Calu3 (cell line): Measurements from ENCODE around the gene PLA2G6. TPM values are rescaled to one million over a fixed set of nuclear protein-coding genes. Genes with fewer than 3 reads are reported as not detected.

Source experiments
- BruUV-seq: library from RNA; stranded (reverse); fragments of 400-500 nt; replicated peaks from 2 replicates; lab custom pipeline; 2021; lab: Mats Ljungman, UMichigan
- CTCF ChIA-PET: fragments of 300-600 bp; sonication (Branson Sonifier 250); formaldehyde crosslinking; loops from one replicate; lab custom pipeline; 2022; ENCODE audit warnings: antibody characterized with exemption; lab: Charles Lee
- DNase-seq: peaks from one replicate; pipeline ENCODE4 v3.0.0; 2022
- H3K27ac Mint-ChIP-seq: one replicate; pipeline ENCODE4 v1.8.0; 2022; ENCODE audit warnings: mixed read lengths; ENCODE audit not compliant: unreplicated experiment
- H3K27me3 Mint-ChIP-seq: one replicate; pipeline ENCODE4 v1.8.0; 2022; ENCODE audit warnings: mixed read lengths; ENCODE audit not compliant: unreplicated experiment
- H3K36me3 Mint-ChIP-seq: one replicate; pipeline ENCODE4 v1.8.0; 2022; ENCODE audit warnings: mild to moderate bottlenecking, moderate library complexity, mixed read lengths; ENCODE audit not compliant: insufficient read depth, unreplicated experiment
- H3K4me1 Mint-ChIP-seq: one replicate; pipeline ENCODE4 v1.8.0; 2022; ENCODE audit warnings: mild to moderate bottlenecking, low read depth, mixed read lengths; ENCODE audit not compliant: unreplicated experiment
- H3K4me3 Mint-ChIP-seq: one replicate; pipeline ENCODE4 v1.8.0; 2022; ENCODE audit warnings: mild to moderate bottlenecking, low read depth, moderate library complexity, mixed read lengths; ENCODE audit not compliant: unreplicated experiment
- H3K9me3 Mint-ChIP-seq: one replicate; pipeline ENCODE4 v1.8.0; 2022; ENCODE audit warnings: low read depth, mixed read lengths; ENCODE audit not compliant: unreplicated experiment
- intact Hi-C: fragments of 100-400 bp; cut with micrococcal nuclease; formaldehyde crosslinking; loops from one replicate; pipeline ENCODE4 v1.10.0; 2022; ENCODE audit not compliant: unreplicated experiment
- total RNA-seq: library from RNA; stranded (reverse); gene quantifications from 2 replicates; pipeline ENCODE4 v1.2.3, GENCODE V29; 2022
- TF ChIP-seq, protein P1 (sequence below): fragments of 200-600 bp; IDR thresholded peaks from one replicate; pipeline ENCODE4 v1.8.0; 2022; ENCODE audit warnings: antibody characterized with exemption; ENCODE audit not compliant: unreplicated experiment

Gene PLA2G6
- total RNA-seq, 1 experiment from 2014 or later: 43.5 TPM

DNA sequence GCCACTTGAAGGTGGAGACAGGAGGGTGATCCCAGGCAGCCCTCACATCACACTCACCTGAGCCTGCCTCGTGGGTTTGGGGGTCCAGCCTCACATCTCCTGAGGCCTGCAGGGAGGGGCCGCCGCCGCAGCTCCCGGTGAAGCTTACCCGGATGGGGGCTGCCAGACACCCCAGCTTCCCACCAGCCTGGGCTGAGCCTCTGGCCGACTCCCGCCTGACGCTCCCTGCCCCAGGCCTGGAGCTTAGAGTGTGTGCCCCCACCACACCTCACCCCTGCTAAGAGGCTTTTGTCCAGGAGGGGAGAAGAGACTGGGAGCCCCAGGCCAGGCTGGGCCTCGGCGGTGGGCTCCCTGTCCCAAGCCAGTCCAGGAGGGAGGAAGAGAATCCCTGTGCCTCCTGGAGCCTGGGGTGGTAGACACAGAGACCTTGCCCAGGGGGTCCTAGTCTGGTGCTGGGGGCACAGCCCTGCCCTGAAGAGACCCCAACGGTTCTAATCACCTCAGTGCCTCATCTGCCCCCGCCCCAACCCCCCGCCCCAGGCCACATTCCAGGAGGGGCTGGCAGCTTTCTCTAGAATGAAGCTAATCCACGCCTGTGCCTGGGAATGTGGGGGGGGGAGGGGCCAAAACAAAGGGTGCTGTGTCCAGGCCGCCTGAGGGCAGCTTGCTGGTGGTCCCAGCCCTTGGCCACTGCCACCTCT lies 97.5 kb downstream of the PLA2G6 start, which contains the start of gene SLC16A8:
Gene SLC16A8 (minus strand): TSS at position 254 of the 701 bp plus-strand sequence. CDS start 1,311 bp downstream, outside the sequence.
- no peaks in the 10 kb centered on the region for H3K9me3 Mint-ChIP-seq

DNA sequence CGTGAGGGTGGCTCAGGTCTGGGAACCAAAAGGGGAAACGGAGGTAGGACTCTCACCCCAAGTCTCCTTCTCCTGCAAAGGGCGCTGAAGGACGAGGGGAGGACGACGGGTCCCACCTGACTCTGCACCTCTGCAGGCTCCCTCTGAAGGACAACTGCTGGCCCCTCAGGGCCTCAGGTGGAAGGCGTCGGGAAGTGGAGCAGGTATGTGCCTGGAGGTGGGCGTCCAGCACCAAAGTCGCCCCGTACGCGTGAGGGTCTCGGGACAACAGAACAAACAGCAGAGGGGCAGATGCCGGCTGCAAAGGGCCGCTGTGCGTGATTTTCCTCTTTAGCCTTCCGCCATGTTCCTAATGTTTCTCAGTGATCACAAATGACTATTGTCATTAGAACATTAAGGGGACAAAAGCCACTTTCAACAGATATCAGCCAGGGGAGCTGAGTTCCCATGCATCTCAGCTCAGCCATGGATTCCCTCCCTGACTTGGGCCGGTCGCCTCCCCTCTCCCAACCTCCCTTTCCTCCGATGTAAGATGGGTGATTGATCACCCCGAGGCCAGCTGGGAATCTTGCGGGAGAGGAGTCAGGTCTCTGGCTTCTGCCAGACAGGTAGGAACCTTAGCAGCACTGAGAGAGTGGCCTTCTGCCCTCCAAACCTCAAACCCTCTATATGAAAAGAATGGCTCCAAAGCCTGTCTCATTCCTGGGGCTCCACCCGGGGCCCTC lies 98.5 kb downstream of the PLA2G6 start:
- Mint-ChIP-seq H3K36me3 (peaks cover 72% of the 10 kb centered on the region), H3K4me1 (peaks cover 20% of the 10 kb centered on the region), H3K9me3 (no peaks in the 10 kb centered on the region), H3K4me3 (no peak overlapping the region), H3K27ac (no peak overlapping the region), H3K27me3 (no peaks in the 10 kb centered on the region)
- CTCF ChIA-PET: interaction anchor here (0.5 kb wide), 1 partner anchor 124 kb away, joined by 3 read pairs; no protein-coding TSS in a partner anchor
- TF ChIP-seq, protein P1, sequence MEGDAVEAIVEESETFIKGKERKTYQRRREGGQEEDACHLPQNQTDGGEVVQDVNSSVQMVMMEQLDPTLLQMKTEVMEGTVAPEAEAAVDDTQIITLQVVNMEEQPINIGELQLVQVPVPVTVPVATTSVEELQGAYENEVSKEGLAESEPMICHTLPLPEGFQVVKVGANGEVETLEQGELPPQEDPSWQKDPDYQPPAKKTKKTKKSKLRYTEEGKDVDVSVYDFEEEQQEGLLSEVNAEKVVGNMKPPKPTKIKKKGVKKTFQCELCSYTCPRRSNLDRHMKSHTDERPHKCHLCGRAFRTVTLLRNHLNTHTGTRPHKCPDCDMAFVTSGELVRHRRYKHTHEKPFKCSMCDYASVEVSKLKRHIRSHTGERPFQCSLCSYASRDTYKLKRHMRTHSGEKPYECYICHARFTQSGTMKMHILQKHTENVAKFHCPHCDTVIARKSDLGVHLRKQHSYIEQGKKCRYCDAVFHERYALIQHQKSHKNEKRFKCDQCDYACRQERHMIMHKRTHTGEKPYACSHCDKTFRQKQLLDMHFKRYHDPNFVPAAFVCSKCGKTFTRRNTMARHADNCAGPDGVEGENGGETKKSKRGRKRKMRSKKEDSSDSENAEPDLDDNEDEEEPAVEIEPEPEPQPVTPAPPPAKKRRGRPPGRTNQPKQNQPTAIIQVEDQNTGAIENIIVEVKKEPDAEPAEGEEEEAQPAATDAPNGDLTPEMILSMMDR: no peak
- intact Hi-C loops: no loop called here
- no peak for DNase-seq
- BruUV-seq: no TSS peak

More for the DNA sequence above, 97.5 kb downstream of the PLA2G6 start, which contains the start of gene SLC16A8:
- Mint-ChIP-seq H3K4me3 (no peak within 1 kb of the TSS), H3K27me3 (no peaks in the 10 kb centered on the region), H3K36me3 (peaks cover 75% of the 10 kb centered on the region), H3K4me1 (peaks cover 20% of the 10 kb centered on the region), H3K27ac (no peak within 1 kb of the TSS)
- TF ChIP-seq, protein P1: no peak
- BruUV-seq: no TSS peak
- DNase-seq: no peak
- intact Hi-C loops: no loop called here
- CTCF ChIA-PET: interaction anchor here (0.5 kb wide), 1 partner anchor 125 kb away, joined by 3 read pairs; no protein-coding TSS in a partner anchor

DNA sequence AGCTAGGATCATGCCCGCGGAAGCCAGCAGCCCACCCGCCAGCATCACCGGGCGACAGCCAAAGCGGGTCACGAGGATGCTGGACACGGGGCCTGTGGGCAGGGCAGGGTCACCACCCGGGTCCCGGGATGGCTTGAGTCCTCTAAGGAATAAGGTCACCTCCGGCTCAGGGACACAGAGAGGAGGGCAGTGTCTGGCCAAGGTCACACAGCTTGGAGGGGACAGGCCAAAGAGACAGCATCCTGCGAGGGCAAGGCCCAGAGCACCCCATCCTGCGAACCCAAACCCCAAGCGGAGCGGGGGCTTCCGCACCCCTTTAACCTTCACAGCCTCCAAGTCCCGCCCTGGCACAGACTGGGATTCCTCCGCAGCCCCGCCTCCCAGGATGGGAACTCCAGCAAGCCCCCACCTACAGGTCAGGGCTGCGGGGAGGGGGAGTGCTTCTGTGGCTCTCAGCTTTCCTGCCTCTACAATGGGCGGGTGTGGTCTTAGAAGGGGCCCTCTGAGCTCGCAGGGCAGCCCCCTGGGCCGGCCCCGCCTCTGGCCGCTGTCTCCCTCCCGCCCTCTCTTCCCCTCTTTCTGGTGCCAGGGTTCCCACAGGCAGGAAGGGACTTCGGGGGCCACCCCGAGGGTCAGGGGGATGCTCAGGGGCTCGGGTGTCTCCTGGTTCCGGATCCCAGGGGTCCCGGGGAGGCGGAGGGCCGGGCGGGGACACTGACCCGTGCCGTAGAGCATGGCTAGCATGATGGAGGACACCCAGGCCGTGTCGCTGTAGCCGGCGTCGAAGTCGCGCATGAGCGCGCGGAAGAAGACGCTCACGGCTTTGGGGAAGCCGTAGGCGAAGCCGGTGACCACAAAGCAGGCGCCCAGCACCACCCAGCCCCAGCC lies 99.4 kb downstream of the PLA2G6 start:
- H3K36me3 Mint-ChIP-seq: peaks cover 66% of the 10 kb centered on the region
- no TSS peak for BruUV-seq
- H3K27ac Mint-ChIP-seq: no peak overlapping the region
- CTCF ChIA-PET: no interaction called here
- TF ChIP-seq, protein P1: no peak
- peaks cover 10% of the 10 kb centered on the region for H3K4me1 Mint-ChIP-seq
- no peaks in the 10 kb centered on the region for H3K27me3 Mint-ChIP-seq
- no peak overlapping the region for H3K4me3 Mint-ChIP-seq
- no peaks in the 10 kb centered on the region for H3K9me3 Mint-ChIP-seq
- DNase-seq: no peak
- intact Hi-C loops: no loop called here

DNA sequence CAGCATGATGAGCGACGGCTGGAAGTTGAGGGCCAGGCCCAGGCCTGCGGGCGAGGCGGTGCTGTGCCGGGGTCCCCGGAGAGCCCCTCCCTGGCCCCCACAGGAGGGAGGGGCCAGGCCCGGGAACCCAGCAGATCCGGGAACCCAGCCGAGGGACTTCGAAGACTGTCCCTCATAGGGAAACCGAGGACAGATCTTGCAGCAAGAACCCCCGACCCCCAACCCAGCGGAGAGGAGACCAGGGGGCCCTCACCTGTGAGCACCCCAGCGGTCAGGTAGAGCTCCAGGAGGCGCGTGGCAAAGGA lies 100.0 kb downstream of the PLA2G6 start:
- DNase-seq: no peak
- peaks cover 9% of the 10 kb centered on the region for H3K4me1 Mint-ChIP-seq
- intact Hi-C loops: no loop called here
- H3K36me3 Mint-ChIP-seq: peaks cover 60% of the 10 kb centered on the region
- no peaks in the 10 kb centered on the region for H3K9me3 Mint-ChIP-seq
- H3K4me3 Mint-ChIP-seq: no peak overlapping the region
- TF ChIP-seq, protein P1: no peak
- H3K27me3 Mint-ChIP-seq: no peaks in the 10 kb centered on the region
- H3K27ac Mint-ChIP-seq: no peak overlapping the region
- CTCF ChIA-PET: no interaction called here
- BruUV-seq: no TSS peak
